Upper lobe of left lung (tissue), 4 donors: ENCODE results near the gene FTL.

ENCODE experiments used
- EP300 ChIP-seq, 4 donors: sonication (generic); formaldehyde crosslinking; IDR thresholded peaks; one replicate each; pipeline ENCODE4 v1.5.1; 2017; ENCODE audit warnings: antibody characterized with exemption in 4 of 4, control low read depth in 2 of 4
- POLR2AphosphoS5 ChIP-seq, 2 donors: sonication (generic); formaldehyde crosslinking; IDR thresholded peaks; one replicate each; pipeline ENCODE4 v1.5.1; 2017; ENCODE audit warnings: antibody characterized with exemption in 2 of 2
- TF ChIP-seq, protein P1 (sequence below), 6 experiments: fragments of 450-650 bp in 4 of 6; fragments of 200-600 bp in 2 of 6; sonication (generic) in 2 of 6; IDR thresholded peaks; one replicate each; pipeline ENCODE4 v1.5.1; 2016 to 2019; ENCODE audit warnings: antibody characterized with exemption in 6 of 6

GRCh38 chr19:48953990-48954594, 11.0 kb upstream of the FTL start:
- TF ChIP-seq EP300 (IDR thresholded peaks at IDR 0.05) (no peak), POLR2AphosphoS5 (IDR thresholded peaks at IDR 0.05) (no peak)
- TF ChIP-seq, protein P1, sequence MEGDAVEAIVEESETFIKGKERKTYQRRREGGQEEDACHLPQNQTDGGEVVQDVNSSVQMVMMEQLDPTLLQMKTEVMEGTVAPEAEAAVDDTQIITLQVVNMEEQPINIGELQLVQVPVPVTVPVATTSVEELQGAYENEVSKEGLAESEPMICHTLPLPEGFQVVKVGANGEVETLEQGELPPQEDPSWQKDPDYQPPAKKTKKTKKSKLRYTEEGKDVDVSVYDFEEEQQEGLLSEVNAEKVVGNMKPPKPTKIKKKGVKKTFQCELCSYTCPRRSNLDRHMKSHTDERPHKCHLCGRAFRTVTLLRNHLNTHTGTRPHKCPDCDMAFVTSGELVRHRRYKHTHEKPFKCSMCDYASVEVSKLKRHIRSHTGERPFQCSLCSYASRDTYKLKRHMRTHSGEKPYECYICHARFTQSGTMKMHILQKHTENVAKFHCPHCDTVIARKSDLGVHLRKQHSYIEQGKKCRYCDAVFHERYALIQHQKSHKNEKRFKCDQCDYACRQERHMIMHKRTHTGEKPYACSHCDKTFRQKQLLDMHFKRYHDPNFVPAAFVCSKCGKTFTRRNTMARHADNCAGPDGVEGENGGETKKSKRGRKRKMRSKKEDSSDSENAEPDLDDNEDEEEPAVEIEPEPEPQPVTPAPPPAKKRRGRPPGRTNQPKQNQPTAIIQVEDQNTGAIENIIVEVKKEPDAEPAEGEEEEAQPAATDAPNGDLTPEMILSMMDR (IDR thresholded peaks at IDR 0.05): no peak
